ENCODE results near the gene NIT1. TPM values are rescaled to one million over a fixed set of nuclear protein-coding genes. Genes with fewer than 3 reads are reported as not detected.

The NIT1 gene
- total and polyA plus RNA-seq, 9 of the 15 experiments (the other 6 are each of a cell fraction or from before 2014, with no cell fraction given) = 18.4 to 76.0 (median 33.7) TPM

DNA sequence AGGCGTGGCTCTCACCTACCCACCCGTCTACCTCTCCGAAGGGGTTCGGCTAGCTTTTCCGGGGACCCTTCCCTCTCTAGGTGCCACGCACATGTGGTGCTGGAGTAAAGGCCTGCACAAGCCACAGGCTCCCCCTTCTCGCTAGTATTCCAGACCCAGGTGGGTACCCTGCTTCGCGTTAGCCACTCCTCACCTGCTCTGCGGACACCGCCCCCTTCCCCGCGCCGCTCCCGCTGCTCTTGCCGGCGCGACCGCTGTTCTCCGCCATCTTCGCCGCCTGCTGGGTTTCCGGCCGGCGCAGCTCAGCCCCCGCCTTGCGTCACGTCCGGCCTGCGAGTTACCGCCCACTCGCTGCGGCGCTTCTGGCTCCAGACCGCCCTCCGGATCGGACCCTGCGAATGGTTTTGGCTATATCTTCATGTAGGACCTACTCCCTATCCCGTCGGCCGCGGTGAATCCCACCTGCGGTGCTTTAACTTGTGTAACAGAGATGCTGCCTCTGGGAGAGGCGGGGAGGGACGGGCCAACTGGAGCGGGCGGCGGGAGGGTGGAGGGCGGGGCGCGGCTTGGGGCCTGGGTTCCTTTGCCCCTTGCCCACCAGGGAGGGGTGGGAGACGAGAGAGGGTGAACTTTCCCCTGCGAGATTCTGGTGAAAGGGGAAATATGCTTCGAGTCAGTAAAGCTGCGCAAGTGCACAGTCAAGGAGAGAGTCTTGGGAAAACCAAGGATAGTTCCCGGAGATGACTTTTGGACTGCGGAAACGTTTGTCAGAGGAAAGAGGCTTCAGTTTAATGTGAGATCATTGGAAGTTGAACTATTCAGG is at the start of gene NIT1, which contains the start of gene PFDN2 (continued):
- TF ChIP-seq ZNF639 (CRISPR knock-in tag; conservative IDR thresholded peaks at IDR 0.05 in 1 of 2, IDR thresholded peaks at IDR 0.05 in 1 of 2) = peak in 1 of 2 experiments; percentile 49; a peak in 1 of 4 replicates
- peak; percentile 85 for TF ChIP-seq HNRNPLL (IDR thresholded peaks at IDR 0.05; ENCODE audit: low read depth, low read length, poor library complexity, severe bottlenecking)
- 0 out of 2 replicates have a peak, but pooled peaks have one; percentile 74 for TF ChIP-seq ZNF224 (CRISPR knock-in tag; IDR thresholded peaks at IDR 0.05)
- TF ChIP-seq ERF (CRISPR knock-in tag; IDR thresholded peaks at IDR 0.05) = 0 out of 2 replicates have a peak, but pooled peaks have one; percentile 80
- TF ChIP-seq FIP1L1 (IDR thresholded peaks at IDR 0.05; ENCODE audit: low read depth, low read length, poor library complexity, severe bottlenecking) = no peak
- TF ChIP-seq HCFC1 (IDR thresholded peaks at IDR 0.05; ENCODE audit: low read depth, low read length) = peak; percentile 65; the same call in 1 of the 2 replicates
- TF ChIP-seq PRPF4 (IDR thresholded peaks at IDR 0.05; ENCODE audit: insufficient read depth, low read depth, low read length, poor library complexity, severe bottlenecking) = no peak
- no peak for TF ChIP-seq CBX5 (IDR thresholded peaks at IDR 0.05; ENCODE audit: borderline replicate concordance, low read depth)
- TF ChIP-seq CBX8 (IDR thresholded peaks at IDR 0.05; ENCODE audit: borderline replicate concordance, extremely low read depth, low read depth, low read length, poor library complexity, severe bottlenecking) = no peak
- TF ChIP-seq CCNT2 (IDR thresholded peaks at IDR 0.05; ENCODE audit: borderline replicate concordance, extremely low read depth, insufficient read length, low read depth, low read length) = peak; percentile 83
- TF ChIP-seq BRD4 (IDR thresholded peaks at IDR 0.05) = 0 out of 2 replicates have a peak, but pooled peaks have one; percentile 55
- no peak for TF ChIP-seq ZNF143 (CRISPR knock-in tag; IDR thresholded peaks at IDR 0.05)
- TF ChIP-seq ILK (tag; IDR thresholded peaks at IDR 0.05; ENCODE audit: borderline replicate concordance, low read depth) = no peak
- TF ChIP-seq ZBTB17 (CRISPR knock-in tag; IDR thresholded peaks at IDR 0.05) = peak; percentile 74
- peak in 1 of 2 experiments; percentile 81; a peak in 2 of 4 replicates for TF ChIP-seq TEAD1 (CRISPR knock-in tag; IDR thresholded peaks at IDR 0.05)
- peak; percentile 57; the same call in 1 of the 2 replicates for TF ChIP-seq ZNF583 (CRISPR knock-in tag; IDR thresholded peaks at IDR 0.05)
- no peak for TF ChIP-seq SIRT6 (IDR thresholded peaks at IDR 0.05; ENCODE audit: low read depth, low read length)
- TF ChIP-seq ZBED1 (IDR thresholded peaks at IDR 0.05) = 0 out of 2 replicates have a peak, but pooled peaks have one; percentile 20
- TF ChIP-seq SMAD2 (IDR thresholded peaks at IDR 0.05; ENCODE audit: low read depth, low read length) = no peak
- no peak for TF ChIP-seq ZNF23 (CRISPR knock-in tag; IDR thresholded peaks at IDR 0.05)
- TF ChIP-seq CREBBP (IDR thresholded peaks at IDR 0.05; ENCODE audit: low read depth, low read length) = no peak
- no peak for TF ChIP-seq GATAD2A (IDR thresholded peaks at IDR 0.05)
- no peak for TF ChIP-seq MBD1 (CRISPR knock-in tag; IDR thresholded peaks at IDR 0.05)
- peak; percentile 86 for TF ChIP-seq NFRKB (IDR thresholded peaks at IDR 0.05; ENCODE audit: low read depth)
- TF ChIP-seq CREM (IDR thresholded peaks at IDR 0.05; ENCODE audit: low read depth) = peak; percentile 98

Measured in K562 (cell line).